Muscle layer of colon (tissue), 2 donors: ENCODE results near the gene HMG20B.

Source experiments
- H3K27ac ChIP-seq: one replicate; pipeline ENCODE4 v1.7.0; 2013; ENCODE audit warnings: low read depth, mild to moderate bottlenecking, low read length, moderate library complexity
- H3K27me3 ChIP-seq, 2 donors: one replicate each; pipeline ENCODE4 v1.7.0; 2013; ENCODE audit warnings: low read length in 2 of 2, mild to moderate bottlenecking in 2 of 2; ENCODE audit not compliant: insufficient read depth in 2 of 2, control insufficient read depth in 1 of 2
- H3K36me3 ChIP-seq: one replicate; pipeline ENCODE4 v1.7.0; 2013; ENCODE audit warnings: mild to moderate bottlenecking, low read length; ENCODE audit not compliant: insufficient read depth
- H3K4me1 ChIP-seq: one replicate; pipeline ENCODE4 v1.7.0; 2013; ENCODE audit warnings: mild to moderate bottlenecking, low read length; ENCODE audit not compliant: insufficient read depth
- H3K4me3 ChIP-seq, 2 donors: one replicate each; pipeline ENCODE4 v1.7.0; 2013; ENCODE audit warnings: low read length in 2 of 2, low read depth in 1 of 2, mild to moderate bottlenecking in 1 of 2, moderate library complexity in 1 of 2
- H3K9ac ChIP-seq: one replicate; pipeline ENCODE4 v1.7.0; 2013; ENCODE audit warnings: low read length
- H3K9me3 ChIP-seq: one replicate; pipeline ENCODE4 v1.7.0; 2013; ENCODE audit warnings: mild to moderate bottlenecking, low read length
- donor health status: abdominal sarcoma.
- donor health status: Adenocarcinoma of cecum.

Gene HMG20B

GRCh38 chr19:3622224-3622623, 49.5 kb downstream of the HMG20B start:
- peaks cover 8% of the 10 kb centered on the region for H3K36me3 ChIP-seq

GRCh38 chr19:3623716-3624115, 51.0 kb downstream of the HMG20B start:
- Histone ChIP-seq H3K9ac (no peak overlapping the region), H3K27ac (no peak overlapping the region), H3K36me3 (peaks cover 8% of the 10 kb centered on the region)

More at GRCh38 chr19:3622224-3622623, 49.5 kb downstream of the HMG20B start:
- Histone ChIP-seq H3K27me3 (no peaks in the 10 kb centered on the region), H3K9me3 (no peaks in the 10 kb centered on the region), H3K4me3 (no peak overlapping the region), H3K9ac (no peak overlapping the region), H3K4me1 (peaks cover 22% of the 10 kb centered on the region), H3K27ac (no peak overlapping the region)

GRCh38 chr19:3625996-3626472, 53.3 kb downstream of the HMG20B start:
- Histone ChIP-seq H3K27ac (peak overlapping the region; percentile 78), H3K4me1 (peaks cover 17% of the 10 kb centered on the region), H3K36me3 (peaks cover 8% of the 10 kb centered on the region), H3K9ac (peak overlapping the region; percentile 79), H3K27me3 (no peaks in the 10 kb centered on the region), H3K4me3 (peak overlapping the region; percentile 92 to 94), H3K9me3 (no peaks in the 10 kb centered on the region)

More at GRCh38 chr19:3623716-3624115, 51.0 kb downstream of the HMG20B start:
- Histone ChIP-seq H3K9me3 (no peaks in the 10 kb centered on the region), H3K4me3 (no peak overlapping the region), H3K27me3 (no peaks in the 10 kb centered on the region), H3K4me1 (peaks cover 17% of the 10 kb centered on the region)

- no peaks in the 10 kb centered on the region for H3K27me3 ChIP-seq
- peaks cover 17% of the 10 kb centered on the region for H3K4me1 ChIP-seq
- H3K9me3 ChIP-seq, result no peaks in the 10 kb centered on the region
- peak within 1 kb of the TSS; percentile 92 to 94 for H3K4me3 ChIP-seq
- peaks cover 15% of the 10 kb centered on the region for H3K36me3 ChIP-seq
- H3K27ac ChIP-seq, result peak within 1 kb of the TSS; percentile 78
- peak within 1 kb of the TSS; percentile 79 for H3K9ac ChIP-seq
Measured at GRCh38 chr19:3626473-3627350, 54.0 kb downstream of the HMG20B start, which contains the start of gene CACTIN. Gene CACTIN (minus strand): TSS chr19:3626790. CDS start chr19:3626762, 28 bp downstream.

- Histone ChIP-seq H3K27me3 (no peaks in the 10 kb centered on the region), H3K9ac (no peak overlapping the region), H3K9me3 (no peaks in the 10 kb centered on the region), H3K4me3 (peak overlapping the region in 1 of 2 donors; percentile 92), H3K4me1 (peaks cover 17% of the 10 kb centered on the region), H3K27ac (no peak overlapping the region), H3K36me3 (peaks cover 15% of the 10 kb centered on the region)
Measured at GRCh38 chr19:3627351-3627723, 54.6 kb downstream of the HMG20B start.
